Lung (tissue), 12 donors: Measurements from ENCODE around the gene ATXN7L2. TPM values are rescaled to one million over a fixed set of nuclear protein-coding genes. Genes with fewer than 3 reads are reported as not detected.

Source experiments
- ATAC-seq: fragments of 200-7000 bp; cut with Tn5 transposase; one replicate; pipeline ENCODE4 v1.9.1; 2020; ENCODE audit warnings: moderate number of reproducible peaks; ENCODE audit not compliant: insufficient read depth, low FRiP score
- DNase-seq, 3 donors: peaks; one replicate each; pipeline ENCODE4 v3.0.0-alpha.2; 2013 to 2017
- H3K27ac ChIP-seq, 2 donors: one replicate each; pipeline ENCODE4 v1.5.1; 2013; ENCODE audit warnings: mild to moderate bottlenecking in 2 of 2, moderate library complexity in 2 of 2, control low read depth in 1 of 2, inconsistent platforms in 1 of 2, low read depth in 1 of 2, low read length in 1 of 2
- H3K27me3 ChIP-seq, 3 donors: one replicate each; pipeline ENCODE4 v1.5.1; 2013; ENCODE audit warnings: low read length in 2 of 3; ENCODE audit not compliant: control insufficient read depth in 3 of 3, insufficient read depth in 3 of 3
- H3K36me3 ChIP-seq, 4 donors: one replicate each; pipeline ENCODE4 v1.5.1; 2013; ENCODE audit warnings: low read length in 4 of 4, mild to moderate bottlenecking in 1 of 4, moderate library complexity in 1 of 4; ENCODE audit not compliant: control insufficient read depth in 4 of 4, insufficient read depth in 4 of 4
- H3K4me1 ChIP-seq, 5 donors: one replicate each; pipeline ENCODE4 v1.5.1; 2013; ENCODE audit warnings: low read length in 5 of 5, mild to moderate bottlenecking in 2 of 5, moderate library complexity in 1 of 5; ENCODE audit not compliant: control insufficient read depth in 5 of 5, insufficient read depth in 5 of 5
- H3K4me3 ChIP-seq: one replicate; pipeline ENCODE4 v1.5.1; 2013; ENCODE audit warnings: mild to moderate bottlenecking, control low read depth, moderate library complexity
- H3K9ac ChIP-seq, 2 donors: one replicate each; pipeline ENCODE4 v1.5.1; 2013; ENCODE audit warnings: low read length in 2 of 2, control low read depth in 1 of 2; ENCODE audit not compliant: insufficient read depth in 1 of 2
- H3K9me3 ChIP-seq, 4 donors: one replicate each; pipeline ENCODE4 v1.5.1; 2013; ENCODE audit warnings: low read length in 3 of 4, mild to moderate bottlenecking in 1 of 4, moderate library complexity in 1 of 4; ENCODE audit not compliant: control insufficient read depth in 4 of 4, insufficient read depth in 3 of 4
- WGBS, 2 donors: extraction: QIAGEN DNeasy Blood & Tissue Kit; methylation state at CpG; one replicate each; pipeline ENCODE4 v1.1.7; 2013; 5-methylcytosine and 5-hydroxymethylcytosine counted together
- polyA plus RNA-seq, 2 donors: library from polyadenylated mRNA; stranded (reverse); fragments of 200-250 nt; gene quantifications; one replicate each; pipeline ENCODE4 v1.2.1, GENCODE V29; 2013
- total RNA-seq, 2 donors: library from RNA; depleted of rRNA in 1 of 2; stranded (reverse); fragments of >200 nt in 1 of 2; gene quantifications; one replicate each; pipeline ENCODE4 v1.2.1, GENCODE V29; 2014 to 2021
- TF ChIP-seq, protein P1 (sequence below): IDR thresholded peaks from 2 replicates; pipeline ENCODE4 v1.5.1; 2012; ENCODE audit warnings: mild to moderate bottlenecking; ENCODE audit errors: control extremely low read depth, extremely low read depth
- donor health status: control.
- donor health status: control.
- donor health status: Bipolar disorder and iron deficiency.
- donor health status: healthy.
- donor health status: DM: yes; HTN: yes; CAD: no.

ATXN7L2 gene
- total and polyA plus RNA-seq, 4 donors: 2.6 to 6.0 (median 4.4) TPM

DNA sequence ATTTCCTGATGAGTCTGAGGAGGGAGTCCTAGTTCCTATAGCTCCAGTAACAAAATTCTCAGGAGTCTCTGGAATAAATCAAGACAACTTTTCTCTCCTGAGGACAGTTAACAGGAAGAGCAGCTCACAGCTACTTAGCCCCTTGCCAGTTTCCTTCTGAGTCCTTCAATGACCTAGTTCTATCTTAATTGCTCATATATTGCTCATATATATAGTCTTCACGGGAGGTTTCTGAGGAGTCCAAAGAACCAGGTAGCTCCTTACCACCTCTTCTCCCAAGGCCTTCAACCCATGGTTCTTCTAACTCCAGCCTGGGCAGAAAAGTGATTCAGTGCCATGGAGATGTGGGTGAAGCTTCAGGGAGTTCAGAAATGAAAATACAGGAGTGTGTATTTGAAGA lies 21.3 kb downstream of the ATXN7L2 start:
- Histone ChIP-seq H3K27me3 (no peaks in the 10 kb centered on the region), H3K4me3 (no peak overlapping the region), H3K27ac (no peak overlapping the region), H3K36me3 (peaks cover 0 to 8% (median 2%) of the 10 kb centered on the region in 4 donors), H3K4me1 (peaks cover 0 to 24% (median 2%) of the 10 kb centered on the region in 5 donors), H3K9ac (no peak overlapping the region), H3K9me3 (no peaks in the 10 kb centered on the region)
- ATAC-seq: no peak
- 89 to 94% methylated on average over 1 of the region's 1 CpG for WGBS, 2 donors
- DNase-seq: no peak
- TF ChIP-seq, protein P1, sequence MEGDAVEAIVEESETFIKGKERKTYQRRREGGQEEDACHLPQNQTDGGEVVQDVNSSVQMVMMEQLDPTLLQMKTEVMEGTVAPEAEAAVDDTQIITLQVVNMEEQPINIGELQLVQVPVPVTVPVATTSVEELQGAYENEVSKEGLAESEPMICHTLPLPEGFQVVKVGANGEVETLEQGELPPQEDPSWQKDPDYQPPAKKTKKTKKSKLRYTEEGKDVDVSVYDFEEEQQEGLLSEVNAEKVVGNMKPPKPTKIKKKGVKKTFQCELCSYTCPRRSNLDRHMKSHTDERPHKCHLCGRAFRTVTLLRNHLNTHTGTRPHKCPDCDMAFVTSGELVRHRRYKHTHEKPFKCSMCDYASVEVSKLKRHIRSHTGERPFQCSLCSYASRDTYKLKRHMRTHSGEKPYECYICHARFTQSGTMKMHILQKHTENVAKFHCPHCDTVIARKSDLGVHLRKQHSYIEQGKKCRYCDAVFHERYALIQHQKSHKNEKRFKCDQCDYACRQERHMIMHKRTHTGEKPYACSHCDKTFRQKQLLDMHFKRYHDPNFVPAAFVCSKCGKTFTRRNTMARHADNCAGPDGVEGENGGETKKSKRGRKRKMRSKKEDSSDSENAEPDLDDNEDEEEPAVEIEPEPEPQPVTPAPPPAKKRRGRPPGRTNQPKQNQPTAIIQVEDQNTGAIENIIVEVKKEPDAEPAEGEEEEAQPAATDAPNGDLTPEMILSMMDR: no peak

DNA sequence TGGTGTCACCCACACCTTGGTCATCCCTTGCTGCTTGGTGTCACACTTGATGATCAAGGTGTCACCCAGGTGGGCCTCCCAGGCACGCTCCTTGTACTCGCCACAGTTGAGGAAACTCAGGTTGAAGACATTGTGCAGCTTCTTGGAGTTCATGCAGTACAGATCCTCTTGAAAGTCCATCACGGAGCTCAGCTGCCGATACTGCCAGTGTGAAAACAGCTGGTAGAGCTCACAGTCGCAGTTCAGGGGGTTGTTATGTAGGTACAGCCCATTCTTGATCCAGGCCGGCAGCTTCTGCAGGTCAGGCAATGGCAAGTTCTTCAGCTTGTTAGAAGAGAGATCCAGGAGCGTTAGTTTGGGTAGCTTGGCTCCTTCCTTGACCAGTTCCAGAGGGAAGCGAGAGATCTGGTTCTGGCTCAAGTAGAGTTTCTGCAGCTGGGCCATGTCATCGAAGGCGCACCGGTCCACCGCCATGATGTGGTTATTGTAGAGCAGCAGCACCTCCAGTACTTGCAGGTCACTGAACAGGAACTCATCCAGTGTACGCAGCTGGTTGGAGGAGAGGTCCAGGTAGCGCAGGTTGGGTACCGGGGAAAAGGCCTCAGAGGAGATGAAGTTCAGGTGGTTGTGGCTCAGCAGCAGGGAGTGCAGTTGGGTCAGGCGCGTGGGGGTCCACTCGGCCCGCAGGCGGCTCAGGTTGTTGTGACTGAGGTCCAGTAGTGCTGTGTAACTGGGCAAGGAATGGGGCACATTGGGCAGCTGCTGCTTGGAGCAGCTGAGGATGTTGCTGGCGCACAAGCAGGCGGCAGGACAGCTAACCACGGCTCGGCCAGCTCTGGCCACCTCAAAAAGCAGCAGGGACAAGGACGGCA lies 24.5 kb downstream of the ATXN7L2 start:
- no peak for ATAC-seq
- no peaks in the 10 kb centered on the region for H3K27me3 ChIP-seq
- peaks cover 0 to 19% (median 10%) of the 10 kb centered on the region in 5 donors for H3K4me1 ChIP-seq
- peaks cover 0 to 4% (median 0%) of the 10 kb centered on the region in 4 donors for H3K36me3 ChIP-seq
- H3K9ac ChIP-seq: no peak overlapping the region
- TF ChIP-seq, protein P1: no peak
- H3K9me3 ChIP-seq: no peaks in the 10 kb centered on the region
- DNase-seq: no peak
- no peak overlapping the region for H3K27ac ChIP-seq
- 91 to 94% methylated on average over 25 of the region's 25 CpGs for WGBS, 2 donors
- H3K4me3 ChIP-seq: no peak overlapping the region

DNA sequence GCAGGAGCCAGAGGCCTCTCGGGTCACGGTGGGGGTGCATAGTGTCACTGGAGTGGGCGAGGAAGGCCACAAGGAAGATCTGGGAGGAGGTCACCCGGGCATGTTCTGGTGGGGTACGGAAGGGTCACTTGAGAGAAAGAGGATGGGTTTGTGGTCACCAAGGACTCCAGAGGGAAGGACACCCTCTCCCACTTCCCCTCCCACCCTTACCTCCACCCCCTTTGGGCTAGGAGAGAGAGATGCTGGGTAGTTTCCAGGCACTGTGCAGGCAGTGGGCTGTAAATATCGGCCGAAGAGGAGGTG lies 25.1 kb downstream of the ATXN7L2 start:
- 64 to 83% methylated on average over 7 of the region's 7 CpGs for WGBS, 2 donors
- H3K36me3 ChIP-seq: peaks cover 0 to 4% (median 0%) of the 10 kb centered on the region in 4 donors
- DNase-seq (no peak), ATAC-seq (no peak)
- no peaks in the 10 kb centered on the region for H3K9me3 ChIP-seq
- H3K4me3 ChIP-seq: peak overlapping the region; percentile 85
- H3K4me1 ChIP-seq: peaks cover 0 to 19% (median 10%) of the 10 kb centered on the region in 5 donors
- H3K27ac ChIP-seq: no peak overlapping the region
- TF ChIP-seq, protein P1: no peak
- no peaks in the 10 kb centered on the region for H3K27me3 ChIP-seq
- H3K9ac ChIP-seq: no peak overlapping the region
